Ascending aorta (tissue), 2 donors: ENCODE data around the gene IQSEC2. TPM values are rescaled to one million over a fixed set of nuclear protein-coding genes. Genes with fewer than 3 reads are reported as not detected.

ENCODE experiments used
- DNase-seq, 2 donors: peaks; one replicate each; pipeline ENCODE4 v3.0.0-alpha.2; 2019; ENCODE audit warnings: low spot score in 2 of 2
- H3K27ac ChIP-seq, 2 donors: fragments of 200-600 bp; sonication (generic); one replicate each; pipeline ENCODE4 v1.5.1; 2016 to 2017; ENCODE audit warnings: mild to moderate bottlenecking in 1 of 2
- H3K27me3 ChIP-seq: fragments of 200-600 bp; sonication (generic); one replicate; pipeline ENCODE4 v1.5.1; 2017
- H3K36me3 ChIP-seq, 2 donors: fragments of 200-600 bp; sonication (generic); one replicate each; pipeline ENCODE4 v1.5.1; 2016
- H3K4me1 ChIP-seq, 2 donors: fragments of 200-600 bp; sonication (generic); one replicate each; pipeline ENCODE4 v1.5.1; 2016 to 2017; ENCODE audit warnings: mild to moderate bottlenecking in 1 of 2
- H3K4me3 ChIP-seq, 2 donors: fragments of 200-600 bp; sonication (generic); one replicate each; pipeline ENCODE4 v1.5.1; 2016 to 2017; ENCODE audit warnings: mild to moderate bottlenecking in 1 of 2
- H3K9me3 ChIP-seq, 2 donors: fragments of 200-600 bp; sonication (generic); one replicate each; pipeline ENCODE4 v1.5.1; 2016
- CTCF ChIP-seq, 3 experiments: fragments of 200-600 bp in 2 of 3; fragments of 450-650 bp in 1 of 3; sonication (generic) in 2 of 3; IDR thresholded peaks; one replicate each; pipeline ENCODE4 v1.5.1; 2016 to 2019; ENCODE audit warnings: antibody characterized with exemption in 3 of 3, mild to moderate bottlenecking in 1 of 3, moderate library complexity in 1 of 3
- intact Hi-C: fragments of 100-400 bp; cut with DNase I; formaldehyde crosslinking; loops from one replicate; pipeline ENCODE4 v1.15.1; 2023
- total RNA-seq: library from RNA; depleted of rRNA; stranded (reverse); fragments of >200 nt; gene quantifications from one replicate; pipeline ENCODE4 v1.1.0, GENCODE V29; 2016

Gene IQSEC2
- total RNA-seq, 1 donor from 2014 or later, result 43.3 TPM

DNA sequence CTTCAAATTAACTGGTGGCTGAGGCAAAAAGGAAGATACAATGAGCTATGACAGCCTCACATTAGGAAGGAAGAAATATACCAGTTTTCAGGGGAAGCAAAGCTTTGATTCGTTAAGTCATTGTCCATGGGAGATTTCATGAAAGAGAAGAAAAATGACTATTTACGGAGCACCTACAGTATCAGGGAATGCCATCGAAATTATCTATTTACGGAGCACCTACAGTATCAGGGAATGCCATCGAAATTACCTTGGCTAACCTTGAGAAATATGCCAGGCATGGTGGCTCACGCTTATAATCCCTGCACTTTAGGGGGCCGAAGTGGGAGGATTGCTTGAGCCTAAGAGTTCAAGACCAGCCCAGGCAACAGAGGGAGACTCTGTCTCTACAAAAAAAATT, 28.5 kb upstream of the IQSEC2 start:
- no peaks in the 10 kb centered on the region for H3K36me3 ChIP-seq
- intact Hi-C loops, result no loop called here
- no peak for TF ChIP-seq CTCF (IDR thresholded peaks at IDR 0.05)

GRCh38 chrX:53308836-53309235, 27.5 kb upstream of the IQSEC2 start:
- no peak for TF ChIP-seq CTCF (IDR thresholded peaks at IDR 0.05)

More for the DNA sequence above, 28.5 kb upstream of the IQSEC2 start:
- no peaks in the 10 kb centered on the region for H3K4me1 ChIP-seq
- no peaks in the 10 kb centered on the region for H3K27me3 ChIP-seq
- H3K4me3 ChIP-seq, result no peak overlapping the region
- no peak overlapping the region for H3K27ac ChIP-seq
- no peaks in the 10 kb centered on the region for H3K9me3 ChIP-seq
- no peak for DNase-seq

GRCh38 chrX:53305996-53306937, 24.9 kb upstream of the IQSEC2 start:
- Histone ChIP-seq H3K9me3 (no peaks in the 10 kb centered on the region), H3K36me3 (no peaks in the 10 kb centered on the region), H3K4me3 (no peak overlapping the region), H3K27me3 (no peaks in the 10 kb centered on the region), H3K27ac (no peak overlapping the region), H3K4me1 (no peaks in the 10 kb centered on the region)
- no peak for TF ChIP-seq CTCF (IDR thresholded peaks at IDR 0.05)
- intact Hi-C loops, result no loop called here
- no peak for DNase-seq

More at GRCh38 chrX:53308836-53309235, 27.5 kb upstream of the IQSEC2 start:
- Histone ChIP-seq H3K27ac (no peak overlapping the region), H3K27me3 (no peaks in the 10 kb centered on the region), H3K36me3 (no peaks in the 10 kb centered on the region), H3K4me1 (no peaks in the 10 kb centered on the region), H3K9me3 (no peaks in the 10 kb centered on the region), H3K4me3 (no peak overlapping the region)
- intact Hi-C loops, result no loop called here
- DNase-seq, result no peak

GRCh38 chrX:53305219-53305995, 24.0 kb upstream of the IQSEC2 start:
- H3K27me3 ChIP-seq, result no peaks in the 10 kb centered on the region
- H3K4me1 ChIP-seq, result no peaks in the 10 kb centered on the region
- H3K9me3 ChIP-seq, result no peaks in the 10 kb centered on the region
- no peak for DNase-seq
- no peak overlapping the region for H3K4me3 ChIP-seq
- H3K27ac ChIP-seq, result no peak overlapping the region
- intact Hi-C loops, result no loop called here
- H3K36me3 ChIP-seq, result no peaks in the 10 kb centered on the region
- no peak for TF ChIP-seq CTCF (IDR thresholded peaks at IDR 0.05)

DNA sequence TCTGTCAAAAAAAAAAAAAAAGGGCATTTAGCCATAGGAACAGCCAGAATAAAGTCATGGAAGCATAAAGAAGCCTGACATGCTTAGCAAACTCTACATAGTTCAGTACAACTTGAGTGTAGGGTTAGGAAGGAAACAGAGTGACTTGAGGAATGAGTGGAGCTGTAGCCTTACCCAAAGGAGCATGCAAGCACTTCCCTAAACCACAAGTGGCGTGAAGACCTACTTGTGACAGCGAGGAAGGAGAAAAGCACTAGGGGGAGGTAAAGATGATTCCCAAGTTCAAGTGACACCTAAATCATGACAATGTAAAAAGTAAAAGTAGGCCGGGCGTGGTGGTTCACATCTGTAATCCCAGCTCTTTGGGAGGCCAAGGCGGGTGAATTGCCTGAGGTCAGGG, 21.8 kb upstream of the IQSEC2 start:
- no peak overlapping the region for H3K4me3 ChIP-seq
- intact Hi-C loops, result no loop called here
- DNase-seq, result no peak
- H3K27me3 ChIP-seq, result no peaks in the 10 kb centered on the region
- no peaks in the 10 kb centered on the region for H3K36me3 ChIP-seq
- no peaks in the 10 kb centered on the region for H3K4me1 ChIP-seq
- no peak overlapping the region for H3K27ac ChIP-seq
- no peak for TF ChIP-seq CTCF (IDR thresholded peaks at IDR 0.05)
- no peaks in the 10 kb centered on the region for H3K9me3 ChIP-seq
